MM.1S (cell line): ENCODE results near the gene KBTBD4.

Experiments used
- CTCF ChIP-seq: fragments of 300-600 bp; sonication (generic); IDR thresholded peaks from 2 replicates; pipeline ENCODE4 v1.5.1; 2016; ENCODE audit warnings: antibody characterized with exemption, low read length, mixed read lengths
- EZH2phosphoT487 ChIP-seq: fragments of 300-600 bp; sonication (generic); IDR thresholded peaks from 2 replicates; pipeline ENCODE4 v1.6.1; 2018; ENCODE audit warnings: antibody characterized with exemption, low read length

DNA sequence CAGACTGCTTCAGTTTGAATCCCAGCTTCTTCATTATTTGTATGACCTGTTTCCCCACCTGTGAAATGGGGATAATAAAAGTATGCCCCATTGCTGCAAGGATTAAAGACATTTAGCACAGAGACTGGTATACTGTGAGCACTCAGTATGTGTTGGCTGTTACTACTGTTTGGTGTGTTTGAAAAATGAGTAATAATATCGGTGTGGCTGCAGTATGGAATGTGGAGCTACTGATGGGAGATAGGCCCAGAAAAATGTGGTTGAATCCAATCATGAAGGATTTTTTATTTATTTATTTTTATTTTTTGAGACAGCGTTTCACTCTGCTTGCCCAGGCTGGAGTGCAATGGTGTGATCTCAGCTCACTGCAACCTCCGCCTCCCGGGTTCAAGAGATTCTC lies 24.5 kb upstream of the KBTBD4 start:
- TF ChIP-seq CTCF = no peak
- TF ChIP-seq EZH2phosphoT487 = no peak
